Endothelial cell of hepatic sinusoid (primary cell): ENCODE results near the gene CXCR3.
"Not testable (repeated sequence)": the region's sequence is repeated elsewhere in the genome, so short reads cannot be mapped to it uniquely, and the experiment has no call there.

Experiments used
- in situ Hi-C: cut with HindIII; loops from 2 replicates; pipeline ENCODE4 v1.10.0; 2017; ENCODE audit warnings: low sequenced_read_pairs

The CXCR3 gene

DNA sequence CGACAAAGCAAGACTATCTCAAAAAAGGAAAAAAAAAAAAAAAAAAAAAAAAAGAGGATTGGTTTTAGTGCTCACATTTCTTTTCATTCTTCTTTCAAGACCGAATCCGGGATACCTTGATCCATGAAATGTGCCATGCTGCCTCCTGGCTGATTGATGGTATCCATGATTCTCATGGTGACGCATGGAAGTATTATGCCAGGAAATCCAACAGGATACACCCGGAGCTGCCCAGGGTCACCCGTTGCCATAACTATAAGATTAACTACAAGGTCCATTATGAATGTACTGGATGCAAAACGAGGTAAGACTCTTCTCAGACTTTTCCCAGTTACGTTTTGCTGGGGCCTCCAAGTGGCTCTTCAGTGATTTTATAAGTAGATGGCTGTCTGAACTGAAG lies 6.1 kb downstream of the CXCR3 start:
- in situ Hi-C loops, result no loop called here

DNA sequence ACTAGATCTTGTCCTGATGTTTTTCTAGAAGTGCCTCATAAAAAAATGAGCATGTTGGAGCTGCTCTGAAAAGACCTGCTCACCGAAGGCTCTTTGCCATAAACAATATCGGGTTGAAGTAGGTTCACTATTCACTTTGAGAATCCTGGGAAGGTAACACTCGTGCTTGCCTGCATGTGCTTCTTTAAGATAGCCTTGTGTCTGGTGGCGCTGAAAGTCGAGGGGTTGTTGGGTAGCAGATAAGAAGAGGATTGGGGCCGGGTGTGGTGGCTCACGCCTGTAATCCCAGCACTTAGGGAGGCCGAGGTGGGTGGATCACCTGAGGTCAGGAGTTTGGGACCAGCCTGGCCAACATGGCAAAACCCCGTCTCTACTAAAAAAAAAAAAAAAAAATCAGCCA lies 6.6 kb downstream of the CXCR3 start:
- in situ Hi-C loops, result not testable (repeated sequence)

DNA sequence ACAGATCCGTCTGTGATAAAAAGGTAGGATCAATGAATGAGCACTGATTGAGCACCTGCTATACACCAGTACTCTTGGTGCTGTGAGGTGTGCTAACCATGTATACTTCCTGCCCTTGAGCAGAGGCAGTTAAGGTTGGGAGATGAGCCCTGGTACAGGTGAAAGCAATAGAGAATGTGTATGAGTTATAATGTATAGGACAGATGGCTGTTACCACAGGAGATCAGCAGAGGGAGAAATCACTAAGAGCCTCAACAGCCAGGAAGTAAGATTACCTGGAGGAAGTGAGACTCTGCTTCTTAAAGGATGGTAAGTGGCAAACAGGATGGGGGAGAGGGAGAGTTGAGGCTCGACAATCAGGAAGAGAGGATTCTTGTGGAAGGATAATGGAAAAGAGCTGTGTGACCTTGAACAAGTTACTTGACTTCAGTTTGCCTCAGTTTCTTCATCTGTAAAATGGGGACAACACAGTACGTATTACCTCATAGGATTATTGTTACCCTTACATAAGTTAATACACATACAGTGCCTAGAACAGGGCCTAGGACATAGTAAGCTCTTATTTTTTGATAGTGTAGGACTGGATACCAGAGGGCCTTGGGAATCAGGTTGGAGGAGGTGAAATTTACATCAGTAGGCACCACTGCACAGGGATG lies 9.1 kb downstream of the CXCR3 start:
- in situ Hi-C loops, result no loop called here

DNA sequence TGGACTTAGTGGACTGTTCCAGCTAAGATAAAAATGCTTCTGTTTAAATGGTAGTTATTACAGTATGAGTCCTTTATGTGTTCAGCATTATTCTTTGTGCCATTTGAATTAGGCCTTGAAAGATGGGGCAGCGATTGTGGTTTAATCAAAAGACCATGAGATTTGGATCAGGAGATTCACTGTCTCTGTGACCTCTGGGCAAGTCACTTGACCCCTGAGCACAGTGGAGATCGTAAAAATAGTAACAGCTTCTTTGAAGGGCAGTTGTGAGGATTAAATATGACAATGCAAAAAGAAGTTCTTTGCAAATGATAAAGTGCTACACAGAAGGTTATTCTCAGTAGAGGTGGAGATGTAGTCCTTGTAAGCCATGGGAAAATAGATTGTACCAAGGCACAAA lies 10.8 kb downstream of the CXCR3 start:
- in situ Hi-C loops, result no loop called here

DNA sequence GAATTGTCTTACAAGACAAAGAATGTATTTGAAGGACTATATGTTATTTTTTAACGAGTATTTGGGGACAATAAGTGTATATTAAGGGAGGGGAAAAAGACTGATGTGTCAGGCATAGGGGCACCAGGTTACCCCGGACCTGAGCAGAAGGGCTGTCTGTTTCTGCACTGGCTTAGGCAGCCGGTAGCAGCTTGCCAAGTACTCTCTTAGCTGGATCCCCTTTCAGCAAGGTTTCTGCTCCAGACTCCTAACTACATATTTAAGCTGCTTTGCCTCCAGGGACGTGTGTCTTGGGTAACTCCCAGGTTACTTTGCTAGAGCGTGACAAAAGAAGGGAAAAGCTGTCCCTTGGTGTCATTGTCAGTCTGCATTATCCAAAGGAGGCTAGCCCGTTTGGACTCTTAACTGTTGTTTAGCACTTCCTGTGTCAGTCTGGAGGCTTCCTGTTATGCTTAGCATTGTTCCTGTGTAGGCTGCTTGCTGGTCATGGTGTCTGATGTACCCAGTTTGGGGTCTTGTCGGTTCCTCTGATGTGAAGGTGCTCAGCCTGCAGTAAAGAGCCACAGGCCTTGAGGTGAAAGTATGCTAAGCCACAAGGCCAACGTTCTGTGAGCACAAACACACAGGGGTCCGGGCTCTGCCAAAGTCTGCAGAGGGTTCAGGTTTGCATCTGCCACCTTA lies 11.6 kb downstream of the CXCR3 start:
- in situ Hi-C loops, result no loop called here

DNA sequence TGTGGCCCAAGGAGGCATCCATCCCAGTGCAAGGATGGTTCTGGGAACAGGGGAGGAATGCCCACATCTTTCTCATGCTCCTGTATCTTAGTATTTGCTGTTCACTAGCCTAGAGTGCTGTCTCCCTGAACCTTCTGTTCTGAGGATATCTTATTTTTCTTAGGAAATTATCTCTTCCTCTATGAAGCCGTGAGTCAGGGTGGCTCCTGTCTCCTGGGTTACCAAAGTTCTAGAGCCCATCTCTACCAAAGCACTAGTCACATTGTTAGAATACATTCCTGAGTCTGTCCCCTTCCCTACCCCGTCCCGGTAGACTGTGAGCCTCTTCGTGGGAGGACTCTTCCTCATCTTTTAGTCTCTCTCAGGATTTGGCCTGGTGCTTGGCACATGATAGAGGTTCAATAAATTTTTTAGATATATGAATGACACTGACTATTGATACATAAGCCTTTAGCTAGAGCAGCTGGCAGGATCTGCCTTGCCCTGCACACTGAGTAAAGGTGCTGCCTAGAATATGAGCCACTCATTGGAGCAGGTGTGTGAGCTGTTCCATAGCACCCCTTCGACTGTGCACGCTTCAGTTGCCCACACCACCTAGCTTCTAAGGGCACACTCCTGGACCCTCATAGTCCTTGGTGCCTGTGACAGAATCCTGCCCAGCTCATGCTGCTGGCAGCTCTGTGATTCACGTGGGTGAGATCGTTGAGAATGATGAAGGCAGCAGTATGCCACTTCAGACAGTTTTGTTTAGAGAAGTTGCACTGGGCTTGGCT lies 13.3 kb downstream of the CXCR3 start:
- in situ Hi-C loops, result no loop called here

DNA sequence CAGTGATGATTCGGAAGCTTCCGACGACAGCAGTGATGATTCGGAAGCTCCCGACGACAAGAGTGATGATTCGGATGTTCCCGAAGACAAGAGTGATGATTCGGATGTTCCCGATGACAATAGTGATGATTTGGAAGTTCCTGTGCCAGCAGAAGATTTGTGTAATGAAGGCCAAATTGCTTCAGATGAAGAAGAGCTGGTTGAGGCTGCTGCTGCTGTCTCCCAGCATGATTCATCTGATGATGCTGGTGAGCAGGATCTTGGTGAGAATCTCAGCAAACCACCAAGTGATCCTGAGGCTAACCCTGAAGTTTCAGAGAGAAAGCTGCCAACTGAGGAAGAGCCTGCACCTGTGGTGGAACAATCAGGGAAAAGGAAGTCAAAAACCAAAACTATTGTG lies 14.2 kb downstream of the CXCR3 start:
- in situ Hi-C loops, result no loop called here

DNA sequence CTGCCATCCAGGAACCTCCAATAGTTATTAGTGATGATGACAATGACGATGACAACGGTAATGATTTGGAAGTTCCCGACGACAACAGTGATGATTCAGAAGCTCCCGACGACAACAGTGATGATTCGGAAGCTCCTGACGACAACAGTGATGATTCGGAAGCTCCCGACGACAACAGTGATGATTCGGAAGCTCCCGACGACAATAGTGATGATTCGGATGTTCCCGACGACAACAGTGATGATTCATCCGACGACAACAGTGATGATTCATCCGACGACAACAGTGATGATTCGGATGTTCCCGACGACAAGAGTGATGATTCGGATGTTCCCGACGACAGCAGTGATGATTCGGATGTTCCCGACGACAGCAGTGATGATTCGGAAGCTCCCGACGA lies 14.7 kb downstream of the CXCR3 start:
- in situ Hi-C loops, result no loop called here

DNA sequence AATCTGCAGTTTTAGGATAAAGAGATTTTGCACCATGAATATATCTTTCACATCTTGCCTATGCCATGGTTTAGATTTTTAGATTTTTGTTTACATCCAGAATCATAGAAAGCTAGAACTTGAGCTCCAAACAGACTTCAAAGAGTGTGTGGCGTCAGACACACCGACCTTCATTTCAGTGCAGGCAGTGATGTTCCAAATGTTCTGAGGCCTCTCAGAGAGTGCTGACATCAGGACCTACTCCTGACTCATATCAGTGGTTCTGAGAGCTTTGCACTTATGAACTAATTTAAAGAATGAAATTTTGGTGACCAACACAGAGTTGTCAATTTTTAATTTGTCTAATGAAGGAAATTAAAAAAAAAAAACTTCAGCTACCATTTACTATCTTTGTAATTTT lies 18.3 kb downstream of the CXCR3 start:
- in situ Hi-C loops, result no loop called here

DNA sequence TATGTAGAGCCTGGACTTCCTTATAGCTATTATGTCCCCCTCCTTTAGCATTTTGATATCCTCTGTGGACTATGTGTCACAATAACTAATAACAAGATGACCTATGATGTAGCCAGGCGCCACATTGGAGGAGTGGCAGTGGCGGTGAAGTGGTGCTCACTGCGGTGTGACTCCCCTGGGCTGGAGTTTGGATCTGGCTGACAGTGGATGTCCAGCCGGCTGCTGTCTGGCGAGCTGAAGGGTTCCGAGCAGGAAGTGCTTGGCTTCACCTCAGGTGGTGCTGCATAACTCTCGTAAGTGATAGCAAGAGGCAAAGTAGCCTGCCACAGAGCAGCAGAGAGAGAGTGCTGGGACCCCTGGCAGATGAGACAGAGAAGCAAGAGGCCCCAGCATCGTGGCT lies 25.1 kb downstream of the CXCR3 start:
- in situ Hi-C loops, result not testable (repeated sequence)

DNA sequence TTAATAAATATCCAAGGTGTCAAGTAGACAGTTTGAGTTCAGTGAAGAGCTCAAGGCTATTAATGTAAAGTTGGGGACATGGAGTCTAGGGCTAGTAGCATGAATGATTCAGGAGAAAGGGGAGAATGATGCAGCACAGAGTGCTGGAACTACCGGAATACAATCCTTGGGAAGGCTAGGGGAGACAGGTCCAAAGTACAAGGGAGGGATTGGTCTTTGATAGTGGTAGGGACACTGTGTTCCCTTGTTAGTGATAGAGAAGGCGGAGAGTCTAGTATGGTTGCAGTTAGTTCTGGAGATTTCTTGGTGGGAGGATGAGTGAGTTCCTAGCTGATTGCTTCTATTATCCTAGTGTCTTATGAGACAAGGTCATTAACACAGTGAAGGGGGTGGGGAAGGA lies 31.4 kb downstream of the CXCR3 start:
- in situ Hi-C loops, result no loop called here

DNA sequence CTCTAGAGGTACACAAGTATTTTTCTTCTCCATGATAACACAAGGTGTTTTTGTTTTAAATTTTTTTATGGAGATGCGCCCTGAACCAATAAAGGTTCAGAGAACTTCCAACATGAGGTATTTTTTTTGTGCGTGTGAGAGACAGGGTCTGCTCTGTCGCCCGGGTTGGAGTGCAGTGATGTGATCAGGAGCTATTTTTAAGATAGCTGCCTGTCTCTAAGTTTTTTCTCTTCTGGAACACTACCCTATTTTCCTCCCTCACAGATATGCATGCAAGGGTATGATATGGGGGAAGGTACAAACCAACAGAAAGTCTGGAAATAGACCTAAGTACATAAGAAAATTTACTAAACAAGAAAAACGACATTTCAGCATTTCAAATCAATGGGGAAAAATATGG lies 37.1 kb downstream of the CXCR3 start:
- in situ Hi-C loops, result no loop called here

DNA sequence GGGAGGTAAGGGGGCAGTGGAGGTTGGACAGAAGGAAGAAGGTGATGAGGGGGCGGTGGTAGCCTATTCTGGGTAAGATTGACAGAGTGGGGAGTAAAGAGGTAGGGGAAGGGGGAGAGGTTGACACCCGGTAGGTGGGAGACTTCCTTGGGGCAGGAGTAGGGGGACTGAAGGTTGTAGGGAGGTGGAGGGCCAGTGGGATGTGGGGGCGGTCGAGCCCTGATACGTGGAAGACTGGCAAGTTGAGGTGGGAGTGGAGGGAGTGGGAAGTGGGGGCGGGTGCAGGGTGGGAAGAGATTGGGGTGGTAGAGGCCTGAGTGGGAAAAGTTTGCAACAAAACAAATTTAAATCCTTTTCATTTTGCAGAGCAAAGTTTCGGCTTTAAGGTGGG lies 38.3 kb downstream of the CXCR3 start:
- in situ Hi-C loops, result no loop called here

DNA sequence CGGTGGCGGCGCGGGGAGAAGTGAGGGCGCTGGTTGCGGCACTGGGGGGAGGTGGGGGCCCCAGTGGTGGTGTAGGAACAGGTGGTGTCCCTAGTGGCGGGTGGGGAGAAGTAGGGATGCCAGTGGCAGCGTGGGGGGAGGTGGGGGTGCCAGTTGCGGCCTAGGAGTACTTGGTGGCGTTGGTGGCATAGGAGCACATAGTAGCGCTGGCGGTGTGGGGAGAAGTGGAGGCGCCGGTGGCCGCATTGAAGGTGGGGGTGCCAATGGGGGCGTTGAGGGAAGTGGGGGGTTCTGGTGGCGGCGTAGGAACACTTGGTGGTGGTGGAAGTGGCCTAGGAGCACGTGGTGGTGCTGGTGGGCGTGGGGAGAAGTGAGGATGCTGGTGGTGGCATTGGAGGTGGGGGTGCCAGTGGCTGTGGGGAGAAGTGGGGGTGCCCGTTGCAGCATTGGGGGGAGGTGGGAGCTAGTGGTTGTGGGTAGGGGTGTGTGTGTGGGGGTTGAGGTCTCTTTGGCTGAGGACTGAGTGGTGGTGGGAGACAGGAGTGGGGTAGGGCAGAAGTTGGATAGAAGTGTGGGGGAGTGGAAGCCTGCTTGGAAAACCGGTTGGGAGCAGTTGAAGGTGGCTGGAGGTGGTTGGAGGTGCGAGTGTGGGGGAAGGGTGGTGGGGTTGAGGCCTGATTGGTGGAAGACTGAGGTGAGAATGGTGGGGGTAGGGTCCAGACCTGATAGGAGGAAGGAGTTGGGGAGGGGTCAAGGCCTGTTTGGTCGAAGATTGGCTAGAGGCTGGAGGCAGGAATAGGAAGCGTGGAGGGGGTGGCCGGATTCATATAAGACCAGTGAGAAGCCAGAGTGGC lies 38.9 kb downstream of the CXCR3 start:
- in situ Hi-C loops, result no loop called here

DNA sequence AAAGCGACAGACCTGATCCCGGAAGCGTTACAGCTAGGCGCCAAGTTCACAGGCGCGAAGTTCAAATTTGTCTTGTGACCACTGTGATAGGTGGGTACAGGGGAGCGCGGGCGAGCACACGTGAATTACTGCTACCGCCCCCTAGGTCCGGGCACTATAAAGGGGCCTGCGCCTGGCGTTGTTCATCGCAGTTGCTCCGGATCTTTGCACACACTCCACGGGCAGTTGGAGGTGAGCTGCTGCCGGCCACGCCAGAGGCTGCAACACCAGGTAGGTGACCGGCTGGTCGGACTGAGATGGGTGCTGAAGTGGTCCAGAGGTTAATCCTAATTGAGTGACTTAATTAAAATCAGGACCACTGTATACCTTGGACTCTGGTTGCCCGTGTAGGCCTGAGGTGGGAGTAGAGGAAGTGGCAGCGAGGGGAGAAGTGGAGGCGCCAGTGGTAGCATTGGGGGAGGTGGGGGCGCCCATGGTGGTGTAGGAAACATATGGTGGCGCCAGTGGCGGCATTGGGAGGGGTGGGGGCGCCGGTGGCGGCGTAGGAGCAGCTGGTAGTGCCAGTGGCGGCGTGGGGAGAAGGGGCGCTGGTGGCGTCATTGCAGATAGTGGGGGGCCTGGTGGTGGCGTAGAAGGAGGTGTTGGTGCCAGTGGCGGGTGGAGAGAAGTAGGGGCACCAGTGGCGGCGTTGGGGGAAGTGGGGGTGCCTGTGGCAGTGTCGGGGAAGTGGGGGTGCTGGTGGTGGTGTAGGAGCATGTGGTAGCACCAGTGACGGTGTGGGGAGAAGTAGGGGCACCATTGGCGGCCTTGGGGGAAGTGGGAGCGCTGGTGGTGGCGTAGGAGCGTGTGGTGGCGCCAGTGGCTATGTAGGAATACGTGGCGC lies 39.8 kb downstream of the CXCR3 start, which contains the start of gene GCNA:
GCNA (plus strand) TSS at position 185 of the 883 bp plus-strand sequence. CDS start 2,385 bp downstream, outside the sequence.
- in situ Hi-C loops, result no loop called here

DNA sequence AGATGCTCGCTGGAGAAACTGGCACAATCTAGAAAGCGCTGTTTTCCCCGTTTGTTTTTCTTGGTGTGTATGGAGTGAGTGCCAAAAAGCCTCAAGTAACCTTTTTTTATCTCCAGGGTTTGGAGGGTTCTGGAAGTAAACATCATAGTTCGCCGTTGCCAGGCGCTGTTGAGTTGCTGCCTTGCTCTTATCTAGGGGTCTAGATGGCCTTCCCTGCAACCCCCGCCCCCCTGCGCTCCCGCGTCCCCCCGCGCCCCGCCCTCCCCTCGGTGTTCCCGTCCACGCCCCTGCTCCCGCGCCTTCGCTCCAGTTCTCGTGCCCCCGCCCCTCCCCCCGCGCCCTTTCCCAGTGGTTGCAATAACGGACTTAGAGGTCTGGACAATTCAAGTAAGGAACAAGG lies 40.6 kb downstream of the CXCR3 start:
- in situ Hi-C loops, result no loop called here

DNA sequence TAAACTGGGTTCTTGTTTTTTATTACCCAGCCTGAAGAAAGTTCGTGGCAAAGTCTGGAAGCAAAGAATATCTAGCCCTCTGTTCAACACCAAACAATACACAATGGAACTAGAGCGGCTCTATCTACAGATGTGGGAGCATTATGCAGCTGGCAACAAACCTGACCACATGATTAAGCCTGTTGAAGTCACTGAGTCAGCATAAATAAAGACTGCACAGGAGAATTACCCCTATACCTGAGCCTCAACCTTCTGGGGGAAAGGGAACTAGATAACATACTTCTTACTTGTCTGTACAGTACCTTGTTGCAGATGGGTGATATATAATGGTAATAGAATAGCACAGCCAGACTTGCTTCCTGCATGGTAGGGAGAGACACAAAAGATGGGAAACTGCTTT lies 44.7 kb downstream of the CXCR3 start:
- in situ Hi-C loops, result no loop called here

DNA sequence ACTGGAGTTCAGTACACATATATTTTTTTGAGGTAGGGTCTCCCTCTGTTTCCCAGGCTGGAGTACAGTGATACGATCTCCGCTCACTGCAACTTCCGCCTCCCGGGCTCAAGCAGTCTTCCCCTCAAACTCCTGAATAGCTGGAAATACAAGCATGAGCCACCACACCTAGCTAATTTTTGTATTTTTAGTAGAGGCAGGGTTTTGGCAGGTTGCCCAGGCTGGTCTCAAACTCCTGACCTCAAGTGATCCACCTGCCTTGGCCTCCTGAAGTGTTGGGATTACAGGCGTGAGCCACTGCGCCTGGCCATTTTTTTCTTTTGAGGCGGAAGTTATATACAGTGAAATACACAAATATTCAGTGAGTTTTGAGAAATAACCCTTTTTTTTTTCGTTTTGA lies 46.9 kb downstream of the CXCR3 start:
- in situ Hi-C loops, result not testable (repeated sequence)
